WERI-Rb-1 (cell line): ENCODE measurements around the gene HGD.

ENCODE experiments used
- DNase-seq: peaks from one replicate; pipeline ENCODE4 v3.0.0-alpha.2; 2020
- H3K27ac ChIP-seq: fragments of 250-450 bp; sonication (Bioruptor Pico); 2 replicates; pipeline ENCODE4 v1.5.1; 2020; ENCODE audit warnings: mild to moderate bottlenecking, moderate library complexity
- H3K27me3 ChIP-seq: fragments of 250-450 bp; sonication (Bioruptor Pico); 2 replicates; pipeline ENCODE4 v1.5.1; 2021; ENCODE audit warnings: mild to moderate bottlenecking, low read depth, moderate library complexity; ENCODE audit not compliant: insufficient read depth, severe bottlenecking
- H3K36me3 ChIP-seq: fragments of 250-450 bp; sonication (Bioruptor Pico); 2 replicates; pipeline ENCODE4 v1.5.1; 2020; ENCODE audit warnings: mild to moderate bottlenecking, moderate library complexity
- H3K4me3 ChIP-seq: 2 replicates; pipeline ENCODE4 v1.5.1; 2011; ENCODE audit warnings: low read depth, mild to moderate bottlenecking, control low read depth, low read length
- H3K9me3 ChIP-seq: fragments of 250-450 bp; sonication (Bioruptor Pico); 2 replicates; pipeline ENCODE4 v1.5.1; 2021; ENCODE audit warnings: mild to moderate bottlenecking, moderate library complexity; ENCODE audit not compliant: severe bottlenecking
- TF ChIP-seq, protein P1 (sequence below): IDR thresholded peaks from 2 replicates; pipeline ENCODE4 v1.5.1; 2011; ENCODE audit warnings: low read depth, mild to moderate bottlenecking, control low read depth, inconsistent platforms, low read length

Gene HGD

DNA sequence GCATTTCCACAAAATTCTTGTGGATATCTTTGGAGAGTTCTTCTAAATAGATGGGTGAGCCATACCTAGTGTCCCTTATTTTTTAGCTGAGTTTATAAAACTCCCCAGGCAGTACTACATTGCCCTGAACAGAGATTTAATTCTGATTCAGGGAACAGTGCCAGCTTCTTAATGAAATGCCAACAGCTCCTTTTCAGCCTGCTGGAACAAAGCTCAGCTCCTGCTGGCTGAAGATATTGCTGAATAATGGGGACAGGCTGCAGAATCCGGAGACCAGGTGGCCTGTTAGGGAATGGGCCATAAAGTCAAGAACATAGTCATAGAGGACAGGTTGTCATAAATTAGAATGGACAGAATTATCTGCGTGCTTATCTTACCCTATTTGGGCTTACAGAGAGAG is 8.9 kb downstream of the HGD start:
- Histone ChIP-seq H3K36me3 (no peaks in the 10 kb centered on the region), H3K27ac (no peak overlapping the region), H3K9me3 (peaks cover 5% of the 10 kb centered on the region), H3K27me3 (no peaks in the 10 kb centered on the region), H3K4me3 (no peak overlapping the region)
- no peak for DNase-seq
- TF ChIP-seq, protein P1, sequence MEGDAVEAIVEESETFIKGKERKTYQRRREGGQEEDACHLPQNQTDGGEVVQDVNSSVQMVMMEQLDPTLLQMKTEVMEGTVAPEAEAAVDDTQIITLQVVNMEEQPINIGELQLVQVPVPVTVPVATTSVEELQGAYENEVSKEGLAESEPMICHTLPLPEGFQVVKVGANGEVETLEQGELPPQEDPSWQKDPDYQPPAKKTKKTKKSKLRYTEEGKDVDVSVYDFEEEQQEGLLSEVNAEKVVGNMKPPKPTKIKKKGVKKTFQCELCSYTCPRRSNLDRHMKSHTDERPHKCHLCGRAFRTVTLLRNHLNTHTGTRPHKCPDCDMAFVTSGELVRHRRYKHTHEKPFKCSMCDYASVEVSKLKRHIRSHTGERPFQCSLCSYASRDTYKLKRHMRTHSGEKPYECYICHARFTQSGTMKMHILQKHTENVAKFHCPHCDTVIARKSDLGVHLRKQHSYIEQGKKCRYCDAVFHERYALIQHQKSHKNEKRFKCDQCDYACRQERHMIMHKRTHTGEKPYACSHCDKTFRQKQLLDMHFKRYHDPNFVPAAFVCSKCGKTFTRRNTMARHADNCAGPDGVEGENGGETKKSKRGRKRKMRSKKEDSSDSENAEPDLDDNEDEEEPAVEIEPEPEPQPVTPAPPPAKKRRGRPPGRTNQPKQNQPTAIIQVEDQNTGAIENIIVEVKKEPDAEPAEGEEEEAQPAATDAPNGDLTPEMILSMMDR: no peak

DNA sequence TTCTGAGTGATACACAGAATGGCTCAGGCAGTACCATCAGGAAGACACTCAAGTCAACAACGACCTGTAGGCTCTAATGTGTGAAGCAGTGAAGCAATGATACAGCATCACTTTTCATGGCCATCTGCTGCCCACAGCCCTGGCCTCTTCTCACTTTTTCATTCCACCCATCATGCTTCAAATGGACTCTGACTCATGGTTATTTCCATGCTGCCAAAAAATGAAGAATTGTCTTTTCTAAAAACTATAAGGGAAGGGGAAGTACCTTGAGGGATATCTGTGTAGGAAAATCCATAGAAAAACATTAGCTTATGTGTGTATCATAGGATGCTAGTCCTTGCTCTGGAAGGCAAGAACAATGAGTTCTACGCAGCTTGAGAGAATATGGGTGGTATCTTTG is 11.5 kb downstream of the HGD start:
- H3K9me3 ChIP-seq: no peaks in the 10 kb centered on the region
- no peak overlapping the region for H3K4me3 ChIP-seq
- H3K36me3 ChIP-seq: no peaks in the 10 kb centered on the region
- H3K27ac ChIP-seq: no peak overlapping the region
- DNase-seq: no peak
- H3K27me3 ChIP-seq: no peaks in the 10 kb centered on the region
- TF ChIP-seq, protein P1: no peak

GRCh38 chr3:120664926-120665325 is 17.1 kb downstream of the HGD start:
- H3K9me3 ChIP-seq: no peaks in the 10 kb centered on the region
- H3K36me3 ChIP-seq: no peaks in the 10 kb centered on the region
- H3K27me3 ChIP-seq: no peaks in the 10 kb centered on the region
- H3K27ac ChIP-seq: no peak overlapping the region
- TF ChIP-seq, protein P1: no peak
- H3K4me3 ChIP-seq: no peak overlapping the region
- DNase-seq: no peak

DNA sequence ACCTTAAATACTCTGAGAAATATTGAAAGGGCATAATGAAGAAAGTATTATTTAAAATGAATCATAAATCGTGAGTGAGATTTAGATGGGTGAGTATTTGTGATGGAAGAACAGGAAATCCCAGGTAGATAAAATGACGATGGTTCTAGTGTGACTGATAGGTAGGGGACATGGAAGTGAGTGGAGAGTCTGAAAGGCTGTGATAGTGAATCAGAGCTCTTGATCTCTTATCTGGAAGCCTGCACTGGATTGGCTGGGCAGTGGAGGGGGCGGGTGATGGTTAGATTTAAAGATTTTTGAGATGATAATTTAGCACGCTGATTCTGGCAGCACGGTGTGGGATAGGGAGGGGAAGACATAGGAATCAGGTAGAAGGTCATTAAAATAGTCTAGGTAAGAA is 20.1 kb downstream of the HGD start:
- Histone ChIP-seq H3K9me3 (no peaks in the 10 kb centered on the region), H3K36me3 (no peaks in the 10 kb centered on the region), H3K4me3 (no peak overlapping the region), H3K27me3 (no peaks in the 10 kb centered on the region), H3K27ac (no peak overlapping the region)
- no peak for DNase-seq
- TF ChIP-seq, protein P1: no peak

GRCh38 chr3:120661106-120661905 is 20.7 kb downstream of the HGD start:
- H3K36me3 ChIP-seq: no peaks in the 10 kb centered on the region
- no peak overlapping the region for H3K27ac ChIP-seq
- no peaks in the 10 kb centered on the region for H3K27me3 ChIP-seq
- no peaks in the 10 kb centered on the region for H3K9me3 ChIP-seq
- DNase-seq: no peak
- H3K4me3 ChIP-seq: no peak overlapping the region
- TF ChIP-seq, protein P1: no peak

DNA sequence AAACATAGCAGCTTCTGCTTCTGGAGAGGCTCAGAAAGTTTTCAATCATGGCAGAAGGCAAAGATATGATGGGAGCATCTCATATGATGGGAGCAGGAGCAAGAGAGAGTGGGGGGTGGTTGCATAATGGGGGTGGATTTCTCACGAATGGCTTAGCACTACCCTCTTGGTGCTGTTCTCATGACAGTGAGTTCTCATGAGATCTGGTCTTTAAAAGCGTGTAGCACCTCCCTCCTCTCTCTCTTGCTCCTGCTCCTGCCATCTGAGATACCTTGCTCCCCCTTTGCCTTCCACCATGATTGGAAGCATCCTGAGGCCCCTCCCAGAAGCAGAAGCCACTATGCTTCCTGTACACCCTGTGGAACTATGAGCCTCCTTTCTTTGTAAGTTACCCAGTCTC is 22.2 kb downstream of the HGD start:
- no peaks in the 10 kb centered on the region for H3K27me3 ChIP-seq
- no peak overlapping the region for H3K4me3 ChIP-seq
- TF ChIP-seq, protein P1: no peak
- no peaks in the 10 kb centered on the region for H3K36me3 ChIP-seq
- H3K9me3 ChIP-seq: no peaks in the 10 kb centered on the region
- DNase-seq: no peak
- no peak overlapping the region for H3K27ac ChIP-seq
